GM12878 (cell line): ENCODE data around the gene TAC3. TPM values are rescaled to one million over a fixed set of nuclear protein-coding genes. Genes with fewer than 3 reads are reported as not detected.

ENCODE experiments used
- ATAC-seq: fragments of 200-7000 bp; cut with Tn5 transposase; 3 replicates; pipeline ENCODE4 v1.9.1; 2020; ENCODE audit warnings: mild to moderate bottlenecking, moderate library complexity
- BruUV-seq: library from RNA; stranded (reverse); fragments of 400-500 nt; replicated peaks from 2 replicates; lab custom pipeline; 2021; lab: Mats Ljungman, UMichigan
- CTCF ChIA-PET: fragments of 300-600 bp; sonication (Branson Sonifier 250); formaldehyde crosslinking; extraction: SDS; loops from one replicate; lab custom pipeline; 2021; ENCODE audit warnings: inconsistent platforms; lab: Yijun Ruan, JAX
- POLR2A ChIA-PET: fragments of 350-600 bp; formaldehyde crosslinking; extraction: SDS; loops from one replicate; lab custom pipeline; 2021; ENCODE audit warnings: inconsistent platforms; lab: Charles Lee
- RAD21 ChIA-PET: fragments of 300-600 bp; sonication (Branson Sonifier 250); formaldehyde crosslinking; loops from one replicate; lab custom pipeline; 2023; ENCODE audit warnings: antibody characterized with exemption; ENCODE audit not compliant: unreplicated experiment; lab: Charles Lee
- SMC1A ChIA-PET: fragments of 300-600 bp; sonication (Branson Sonifier 250); formaldehyde crosslinking; loops from one replicate; lab custom pipeline; 2023; ENCODE audit not compliant: unreplicated experiment, uncharacterized antibody; lab: Charles Lee
- DNase-seq: peaks from one replicate; pipeline ENCODE4 v3.0.0-alpha.2; 2011; ENCODE audit warnings: low read depth, low spot score
- FAIRE-seq: peaks from 3 replicates; lab custom pipeline; 2011; peaks lifted over from hg19 to GRCh38; lab: Jason Lieb, UNC
- H2AFZ ChIP-seq: 2 replicates; pipeline ENCODE4 v1.6.0; 2011; ENCODE audit warnings: low read depth, low read length, control low read depth; ENCODE audit not compliant: control insufficient read depth
- H3K27ac ChIP-seq: 2 replicates; pipeline ENCODE4 v1.5.1; 2011; ENCODE audit warnings: control low read depth; ENCODE audit not compliant: control insufficient read depth, insufficient read depth
- H3K27me3 ChIP-seq, 2 experiments: replicated peaks in 1 of 2; 2 replicates each; pipeline versions ENCODE4 v1.6.0 to v1.6.1; 2011; ENCODE audit warnings: low read length in 1 of 2; ENCODE audit not compliant: control insufficient read depth in 2 of 2, insufficient read depth in 2 of 2
- H3K36me3 ChIP-seq, 2 experiments: 2 replicates each; pipeline ENCODE4 v1.5.1; 2011; ENCODE audit warnings: low read length in 1 of 2; ENCODE audit not compliant: control insufficient read depth in 2 of 2, insufficient read depth in 2 of 2
- H3K4me1 ChIP-seq: 2 replicates; pipeline ENCODE4 v1.6.1; 2011; ENCODE audit warnings: mild to moderate bottlenecking, low read length, moderate library complexity, mixed read lengths; ENCODE audit not compliant: control insufficient read depth, insufficient read depth
- H3K4me2 ChIP-seq: 2 replicates; pipeline ENCODE4 v1.6.0; 2011; ENCODE audit warnings: control low read depth; ENCODE audit not compliant: control insufficient read depth, insufficient read depth
- H3K4me3 ChIP-seq: fragments of 200-600 bp; sonication (generic); 2 replicates; pipeline ENCODE4 v1.5.1; 2016
- H3K79me2 ChIP-seq: 2 replicates; pipeline ENCODE4 v1.6.0; 2011; ENCODE audit warnings: low read length; ENCODE audit not compliant: control insufficient read depth, insufficient read depth
- H3K9ac ChIP-seq: 2 replicates; pipeline ENCODE4 v1.8.0; 2011; ENCODE audit warnings: low read length, control low read depth, mixed read lengths; ENCODE audit not compliant: control insufficient read depth, insufficient read depth
- H3K9me3 ChIP-seq: replicated peaks from 3 replicates; pipeline ENCODE4 v1.5.1; 2011; ENCODE audit warnings: mild to moderate bottlenecking, low read length; ENCODE audit not compliant: control insufficient read depth, insufficient read depth
- H4K20me1 ChIP-seq: 2 replicates; pipeline ENCODE4 v1.6.0; 2011; ENCODE audit not compliant: control insufficient read depth, insufficient read depth
- CEBPB ChIP-seq, 2 experiments: fragments of 150-350 bp in 1 of 2; IDR thresholded peaks; 2 replicates each; pipeline ENCODE4 v1.6.1; 2012 to 2014; ENCODE audit warnings: low read depth in 2 of 2, low read length in 2 of 2, borderline replicate concordance in 1 of 2, inconsistent platforms in 1 of 2
- CEBPZ ChIP-seq: fragments of 150-350 bp; IDR thresholded peaks from 2 replicates; pipeline ENCODE4 v1.6.1; 2016; ENCODE audit warnings: low read depth, low read length
- GATAD2B ChIP-seq: fragments of 450-650 bp; conservative IDR thresholded peaks from 2 replicates; pipeline ENCODE4 v1.6.1; 2017; ENCODE audit warnings: low read depth, mild to moderate bottlenecking, moderate library complexity
- MTA2 ChIP-seq: fragments of 450-650 bp; IDR thresholded peaks from 2 replicates; pipeline ENCODE4 v1.6.1; 2016; ENCODE audit warnings: low read depth, mild to moderate bottlenecking, moderate library complexity
- TARDBP ChIP-seq: IDR thresholded peaks from 2 replicates; pipeline ENCODE4 v1.6.1; 2016; ENCODE audit warnings: borderline replicate concordance
- TBL1XR1 ChIP-seq: IDR thresholded peaks from 2 replicates; pipeline ENCODE4 v1.6.1; 2012; ENCODE audit warnings: low read depth, low read length, improper control_type of control experiment
- WGBS: methylation state at CpG from one replicate; pipeline ENCODE4 v1.1.6; 2016; ENCODE audit warnings: low lambda C conversion rate; ENCODE audit not compliant: insufficient replicate concordance, insufficient coverage; ENCODE audit errors: missing lambda C conversion rate; 5-methylcytosine and 5-hydroxymethylcytosine counted together
- in situ Hi-C: fragments of 300-500 bp; cut with MboI; formaldehyde crosslinking; loops from 9 replicates; pipeline ENCODE4 v1.14.3; 2018; ENCODE audit warnings: mixed read lengths
- intact Hi-C: fragments of 100-400 bp; cut with micrococcal nuclease; formaldehyde crosslinking; loops from one replicate; pipeline ENCODE4 v1.14.2; 2022; ENCODE audit not compliant: unreplicated experiment
- polyA plus RNA-seq, 11 experiments: library from polyadenylated mRNA; depleted of rRNA in 4 of 11; unstranded in 6 of 11; stranded (reverse) in 5 of 11; fragments of >200 nt; fragmentation: Nextera tagmentation in 4 of 11; fragmentation: Illumina TruSeq in 1 of 11; extraction: Ambion mirVana in 4 of 11; extraction: Trizol in 1 of 11; gene quantifications; 1 replicate in 1 of 11; 2 replicates in 10 of 11; pipeline versions ENCODE4 v1.2.1 to v1.2.3, GENCODE V29; 2011 to 2016; ENCODE audit warnings: inconsistent platforms in 2 of 11, missing spikeins in 2 of 11, low read depth in 1 of 11
- total RNA-seq, 4 experiments: library from RNA; depleted of rRNA in 3 of 4; stranded (reverse); fragments of >200 nt in 3 of 4; fragmentation: Illumina TruSeq in 1 of 4; extraction: Trizol in 1 of 4; gene quantifications; 2 replicates each; pipeline versions ENCODE4 v1.2.1 to v1.2.3, GENCODE V29; 2013 to 2021
- TF ChIP-seq, protein P1 (sequence below): IDR thresholded peaks from 2 replicates; pipeline ENCODE4 v1.6.1; 2012; ENCODE audit warnings: low read depth, low read length, improper control_type of control experiment

Gene TAC3
- total and polyA plus RNA-seq, 10 of the 15 experiments (the other 5 are each of a cell fraction or from before 2014, with no cell fraction given), result 0.11 to 0.18 (median 0.13) TPM; not detected in 7

- H3K9me3 ChIP-seq, result no peaks in the 10 kb centered on the region
- RAD21 ChIA-PET, result interaction anchor here (1.6 to 5.8 kb wide), 3 partner anchors 62 to 163 kb away, joined by 4 to 44 read pairs (median 7); partner anchors contain the start of gene STAT6
- SMC1A ChIA-PET, result interaction anchor here (0.9 to 12.3 kb wide), 6 partner anchors 12 to 319 kb away, joined by 3 to 125 read pairs (median 22); partner anchors contain the start of genes HSD17B6 and STAT6
- intact Hi-C loops (no loop called here), in situ Hi-C loops (loop anchor here (5.0 kb wide), 2 partner anchors 109 to 246 kb away; partner anchors contain the start of gene STAT6)
- H3K27ac ChIP-seq, result no peak overlapping the region
- no peak for FAIRE-seq
- H3K79me2 ChIP-seq, result peaks cover 6% of the 10 kb centered on the region
- CTCF ChIA-PET, result interaction anchor here (1.0 to 12.1 kb wide), 10 partner anchors 9 to 280 kb away, joined by 3 to 177 read pairs (median 68); partner anchors contain the start of genes HSD17B6, PRIM1 and STAT6
- no peak overlapping the region for H3K9ac ChIP-seq
- ATAC-seq, result no peak
- H4K20me1 ChIP-seq, result no peaks in the 10 kb centered on the region
- DNase-seq, result no peak
- peaks cover 1 to 6% of the 10 kb centered on the region in 2 experiments; a peak in 2 of 4 replicates for H3K36me3 ChIP-seq
- no peaks in the 10 kb centered on the region for H3K27me3 ChIP-seq
- no peak overlapping the region for H3K4me2 ChIP-seq
- H3K4me1 ChIP-seq, result peaks cover 32% of the 10 kb centered on the region
- POLR2A ChIA-PET, result interaction anchor here (0.6 to 0.8 kb wide), 2 partner anchors 280 to 557 kb away, joined by 3 to 4 read pairs; no protein-coding TSS in a partner anchor
- H2AFZ ChIP-seq, result no peak overlapping the region
- H3K4me3 ChIP-seq, result no peak overlapping the region
- no peak for TF ChIP-seq CEBPZ
- no peak for TF ChIP-seq GATAD2B
- no peak for TF ChIP-seq MTA2
- TF ChIP-seq TARDBP, result no peak
- TF ChIP-seq TBL1XR1, result no peak
- TF ChIP-seq CEBPB (IDR thresholded peaks at IDR 0.05; ENCODE audit: borderline replicate concordance in 1 of 2, low read depth in 2 of 2, low read length in 2 of 2), result no peak
- TF ChIP-seq, protein P1, sequence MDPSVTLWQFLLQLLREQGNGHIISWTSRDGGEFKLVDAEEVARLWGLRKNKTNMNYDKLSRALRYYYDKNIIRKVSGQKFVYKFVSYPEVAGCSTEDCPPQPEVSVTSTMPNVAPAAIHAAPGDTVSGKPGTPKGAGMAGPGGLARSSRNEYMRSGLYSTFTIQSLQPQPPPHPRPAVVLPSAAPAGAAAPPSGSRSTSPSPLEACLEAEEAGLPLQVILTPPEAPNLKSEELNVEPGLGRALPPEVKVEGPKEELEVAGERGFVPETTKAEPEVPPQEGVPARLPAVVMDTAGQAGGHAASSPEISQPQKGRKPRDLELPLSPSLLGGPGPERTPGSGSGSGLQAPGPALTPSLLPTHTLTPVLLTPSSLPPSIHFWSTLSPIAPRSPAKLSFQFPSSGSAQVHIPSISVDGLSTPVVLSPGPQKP, result no peak
- WGBS, result 90% methylated on average over 13 of the region's 13 CpGs
- BruUV-seq, result no TSS peak
These were observed 12.9 kb downstream of the TAC3 start for GRCh38 chr12:57003395-57003794.
